Uterine smooth muscle cell (primary cell): Measurements from ENCODE around the gene MRPS16. TPM values are rescaled to one million over a fixed set of nuclear protein-coding genes. Genes with fewer than 3 reads are reported as not detected.

Experiments used
- total RNA-seq: library from RNA; depleted of rRNA; stranded (reverse); fragments of >200 nt; gene quantifications from 2 replicates; pipeline ENCODE4 v1.2.3, GENCODE V29; 2014

MRPS16 gene
- 77.2 and 92.7 TPM in 2 replicates for total RNA-seq

DNA sequence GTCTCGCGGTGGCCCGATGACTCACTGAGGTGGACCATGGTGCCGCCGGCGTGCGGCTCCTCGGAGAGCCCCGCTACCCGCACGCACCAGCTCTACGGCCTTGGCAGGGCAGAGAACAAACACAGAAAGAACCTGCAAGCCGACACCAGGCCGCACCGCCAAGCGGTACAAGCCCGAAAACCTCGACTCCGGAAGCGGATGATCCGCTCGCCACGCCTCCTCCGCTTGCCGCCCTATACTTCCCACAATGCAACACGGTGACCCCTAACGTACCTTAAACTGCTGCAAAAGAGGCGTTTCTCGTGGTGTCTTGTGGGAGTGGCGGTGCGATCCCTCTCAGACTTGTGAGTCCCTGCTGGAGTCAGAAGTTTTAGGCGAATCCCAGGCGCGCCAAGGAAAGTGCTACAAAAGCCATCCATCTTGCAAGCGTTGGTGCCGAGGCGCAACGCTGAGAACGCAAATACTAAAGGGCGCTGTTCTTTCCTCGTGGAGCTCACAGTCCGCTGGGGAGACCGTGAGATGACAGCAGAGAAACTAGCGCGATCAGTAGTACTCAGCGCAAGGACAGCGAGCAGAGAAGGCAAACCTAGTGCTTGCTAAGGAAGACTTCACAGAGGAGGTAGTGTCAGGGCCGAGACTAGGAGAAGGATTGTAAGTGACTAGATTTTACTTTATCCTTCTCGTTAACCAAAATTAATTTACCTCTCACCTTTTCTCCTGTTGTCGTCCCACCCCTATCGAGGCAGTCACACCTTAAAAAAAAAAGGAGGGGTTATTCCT lies at the start of gene MRPS16:
Gene MRPS16, minus strand, starts transcription at position 200 of the 780 bp plus-strand sequence. Its CDS starts 162 bp downstream, at position 38.

DNA sequence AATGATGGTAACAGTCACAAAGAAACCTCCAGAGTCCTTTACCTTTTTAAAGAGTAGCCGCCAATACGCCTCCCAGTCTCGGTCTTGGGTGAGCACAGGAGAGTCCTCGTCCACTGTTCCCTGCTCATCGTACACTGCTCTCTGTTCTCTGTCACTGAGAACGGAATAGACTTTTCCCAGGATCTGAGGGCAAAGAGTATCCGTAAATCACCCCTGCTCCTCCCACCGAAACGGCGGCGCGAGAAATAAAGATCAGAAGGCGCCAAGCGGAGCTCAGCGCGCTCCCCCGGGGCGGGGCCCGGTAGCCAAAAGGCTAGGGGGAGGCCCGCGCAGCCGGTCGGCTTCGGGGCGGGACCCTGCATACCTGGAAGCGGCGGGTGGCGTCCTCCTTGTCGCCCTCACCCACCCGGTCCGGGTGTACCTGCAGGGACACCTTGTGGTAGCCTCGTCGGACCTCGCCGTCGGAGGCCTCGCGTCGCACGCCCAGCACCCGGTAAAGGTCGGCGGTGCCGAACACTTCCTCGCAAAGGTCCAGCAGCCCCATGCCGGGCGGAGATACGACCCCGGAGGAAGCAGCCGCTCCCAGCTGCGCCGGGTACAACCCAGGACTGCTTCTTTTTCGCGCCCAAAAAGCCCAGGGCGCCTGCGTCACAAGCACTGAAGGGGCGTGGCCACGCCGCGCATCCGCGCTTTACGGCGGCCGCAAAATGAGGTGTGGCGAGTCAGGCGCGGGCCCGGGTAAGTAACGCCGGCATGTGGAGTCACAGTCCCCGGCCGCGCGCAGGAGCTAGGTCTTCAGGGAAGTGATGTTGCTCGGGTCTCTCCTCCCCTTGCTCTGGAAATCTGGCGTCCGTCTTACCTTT lies 5.6 kb downstream of the MRPS16 start, which contains the start of gene DNAJC9:
Gene DNAJC9, minus strand, starts transcription at position 610 of the 863 bp plus-strand sequence. Its CDS starts 66 bp downstream, at position 544.

Other genes starting within 250 kb of the MRPS16 start
- 201 and 428 TPM in 2 replicates for gene P4HA1, start 155.8 kb downstream of the MRPS16 start, total RNA-seq
- gene NUDT13, start 142.2 kb downstream of the MRPS16 start, total RNA-seq: 1.6 and 1.8 TPM in 2 replicates
- gene ECD, start 84.6 kb downstream of the MRPS16 start, total RNA-seq: 30.0 and 32.1 TPM in 2 replicates
- 24.9 and 41.1 TPM in 2 replicates for gene FAM149B1, start 84.5 kb downstream of the MRPS16 start, total RNA-seq
- gene DNAJC9, start 5.4 kb downstream of the MRPS16 start, total RNA-seq: 30.6 and 80.8 TPM in 2 replicates
- 0.44 and 0.75 TPM in 2 replicates for gene CFAP70, start 106.2 kb upstream of the MRPS16 start, total RNA-seq
- gene ANXA7, start 161.4 kb upstream of the MRPS16 start, total RNA-seq: 148 and 211 TPM in 2 replicates
- 2.0 and 2.1 TPM in 2 replicates for gene MSS51, start 180.9 kb upstream of the MRPS16 start, total RNA-seq
- 34.9 and 36.6 TPM in 2 replicates for gene PPP3CB, start 243.4 kb upstream of the MRPS16 start, total RNA-seq